ENCODE data around the gene MACO1. TPM values are rescaled to one million over a fixed set of nuclear protein-coding genes. Genes with fewer than 3 reads are reported as not detected.

The MACO1 gene
- total RNA-seq, 1 experiment from 2014 or later, result 9.8 TPM

DNA sequence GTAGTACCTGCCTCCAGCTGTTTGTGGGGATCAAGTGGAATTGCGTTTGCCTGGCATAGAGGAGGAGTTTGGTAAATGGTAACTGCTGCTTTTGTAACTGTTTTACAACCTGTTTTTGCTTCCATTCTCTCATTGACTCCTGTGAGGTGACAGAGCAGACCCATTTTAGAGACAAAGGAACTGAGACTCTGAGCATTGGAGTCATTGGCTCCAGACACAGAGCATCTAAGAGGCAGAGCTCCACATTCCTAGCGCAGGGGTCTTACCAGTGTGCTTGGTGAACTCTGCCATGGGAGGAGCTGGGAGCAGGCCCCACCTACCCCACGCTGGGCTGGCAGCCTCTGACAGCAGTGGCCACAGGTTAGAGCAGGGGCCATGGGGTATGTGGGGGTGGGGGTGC is 115.1 kb downstream of the MACO1 start:
- Histone ChIP-seq H3K4me3 (replicated peaks in 1 of 2; ENCODE audit: low read depth in 1 of 2, low read length in 2 of 2) (no peak overlapping the region), H3K4me1 (ENCODE audit: control insufficient read depth in 1 of 2, insufficient read depth in 2 of 2, low read length in 2 of 2) (peaks cover 41 to 57% of the 10 kb centered on the region in 2 experiments), H3K9me3 (ENCODE audit: control insufficient read depth in 1 of 2, insufficient read depth in 1 of 2, low read depth in 1 of 2, low read length in 2 of 2) (no peaks in the 10 kb centered on the region), H4K20me1 (ENCODE audit: insufficient read depth) (no peaks in the 10 kb centered on the region; the same call in 1 of the 2 replicates), H3K36me3 (ENCODE audit: control insufficient read depth in 1 of 2, insufficient read depth in 2 of 2, low read length in 2 of 2) (no peaks in the 10 kb centered on the region), H2AFZ (ENCODE audit: low read depth, low read length, poor library complexity, severe bottlenecking) (no peak overlapping the region), H3K4me2 (ENCODE audit: low read length) (no peak overlapping the region), H3K27me3 (ENCODE audit: insufficient read depth, low read length) (no peaks in the 10 kb centered on the region), H3K9ac (ENCODE audit: low read length) (no peak overlapping the region), H3K27ac (ENCODE audit: low read depth, low read length) (no peak overlapping the region), H3K9me2 (ENCODE audit: insufficient read depth) (no peaks in the 10 kb centered on the region), H3K79me2 (ENCODE audit: insufficient read depth, low read length) (peaks cover 37% of the 10 kb centered on the region)
- RAD21 ChIA-PET (ENCODE audit: low non-redundant PET in 1 of 2, low total read pairs in 2 of 2, uncharacterized antibody in 2 of 2, unreplicated experiment in 2 of 2), result no interaction called here
- DNase-seq (ENCODE audit: low read depth, low spot score), result no peak
- no TSS peak for BruUV-seq (replicated peaks)
- POLR2A ChIA-PET, result no interaction called here
- no peak for TF ChIP-seq FOSL1 (IDR thresholded peaks at IDR 0.05; ENCODE audit: low read depth)
- ATAC-seq, result no peak
- intact Hi-C loops (cut with micrococcal nuclease), result loop anchor here (10.0 kb wide), 1 partner anchor 449 kb away; the partner anchor contains the start of gene PAFAH2
- CTCF ChIA-PET, result no interaction called here

DNA sequence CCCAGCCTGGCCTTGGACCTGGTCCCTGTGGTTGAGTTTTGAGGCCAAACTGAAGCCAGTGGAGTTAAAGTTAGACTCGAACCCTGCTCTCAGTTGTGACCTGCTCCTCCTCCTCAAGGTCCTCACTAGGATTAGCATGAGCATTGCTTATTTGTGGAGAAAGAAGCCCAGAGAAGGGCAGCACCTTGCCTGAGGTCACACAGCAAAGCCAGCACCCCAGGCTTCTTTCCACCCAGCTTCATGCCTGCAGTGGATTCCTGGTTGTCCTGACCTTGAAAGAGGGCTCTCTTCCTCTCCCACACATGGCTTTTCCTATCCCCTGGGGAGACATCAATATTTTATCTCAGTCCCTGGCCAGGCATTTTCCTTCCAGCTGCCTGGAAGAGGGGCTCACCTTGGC is 115.5 kb downstream of the MACO1 start:
- ATAC-seq (no peak), DNase-seq (ENCODE audit: low read depth, low spot score) (no peak)
- Histone ChIP-seq H2AFZ (ENCODE audit: low read depth, low read length, poor library complexity, severe bottlenecking) (no peak overlapping the region), H3K4me2 (ENCODE audit: low read length) (no peak overlapping the region), H3K4me1 (ENCODE audit: control insufficient read depth in 1 of 2, insufficient read depth in 2 of 2, low read length in 2 of 2) (peaks cover 41 to 59% of the 10 kb centered on the region in 2 experiments), H3K36me3 (ENCODE audit: control insufficient read depth in 1 of 2, insufficient read depth in 2 of 2, low read length in 2 of 2) (no peaks in the 10 kb centered on the region), H4K20me1 (ENCODE audit: insufficient read depth) (no peaks in the 10 kb centered on the region; the same call in 1 of the 2 replicates), H3K9me3 (ENCODE audit: control insufficient read depth in 1 of 2, insufficient read depth in 1 of 2, low read depth in 1 of 2, low read length in 2 of 2) (no peaks in the 10 kb centered on the region), H3K9me2 (ENCODE audit: insufficient read depth) (no peaks in the 10 kb centered on the region), H3K27me3 (ENCODE audit: insufficient read depth, low read length) (no peaks in the 10 kb centered on the region), H3K4me3 (replicated peaks in 1 of 2; ENCODE audit: low read depth in 1 of 2, low read length in 2 of 2) (no peak overlapping the region), H3K79me2 (ENCODE audit: insufficient read depth, low read length) (peaks cover 40% of the 10 kb centered on the region), H3K27ac (ENCODE audit: low read depth, low read length) (no peak overlapping the region), H3K9ac (ENCODE audit: low read length) (no peak overlapping the region)
- POLR2A ChIA-PET, result no interaction called here
- BruUV-seq (replicated peaks), result no TSS peak
- RAD21 ChIA-PET (ENCODE audit: low non-redundant PET in 1 of 2, low total read pairs in 2 of 2, uncharacterized antibody in 2 of 2, unreplicated experiment in 2 of 2), result no interaction called here
- CTCF ChIA-PET, result no interaction called here
- intact Hi-C loops (cut with micrococcal nuclease), result loop anchor here (10.0 kb wide), 1 partner anchor 449 kb away; the partner anchor contains the start of gene PAFAH2
- TF ChIP-seq, protein P1, sequence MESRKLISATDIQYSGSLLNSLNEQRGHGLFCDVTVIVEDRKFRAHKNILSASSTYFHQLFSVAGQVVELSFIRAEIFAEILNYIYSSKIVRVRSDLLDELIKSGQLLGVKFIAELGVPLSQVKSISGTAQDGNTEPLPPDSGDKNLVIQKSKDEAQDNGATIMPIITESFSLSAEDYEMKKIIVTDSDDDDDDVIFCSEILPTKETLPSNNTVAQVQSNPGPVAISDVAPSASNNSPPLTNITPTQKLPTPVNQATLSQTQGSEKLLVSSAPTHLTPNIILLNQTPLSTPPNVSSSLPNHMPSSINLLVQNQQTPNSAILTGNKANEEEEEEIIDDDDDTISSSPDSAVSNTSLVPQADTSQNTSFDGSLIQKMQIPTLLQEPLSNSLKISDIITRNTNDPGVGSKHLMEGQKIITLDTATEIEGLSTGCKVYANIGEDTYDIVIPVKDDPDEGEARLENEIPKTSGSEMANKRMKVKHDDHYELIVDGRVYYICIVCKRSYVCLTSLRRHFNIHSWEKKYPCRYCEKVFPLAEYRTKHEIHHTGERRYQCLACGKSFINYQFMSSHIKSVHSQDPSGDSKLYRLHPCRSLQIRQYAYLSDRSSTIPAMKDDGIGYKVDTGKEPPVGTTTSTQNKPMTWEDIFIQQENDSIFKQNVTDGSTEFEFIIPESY (IDR thresholded peaks at IDR 0.05; ENCODE audit: extremely low read depth, insufficient replicate concordance, low read length), result no peak
- TF ChIP-seq SP1 (IDR thresholded peaks at IDR 0.05; ENCODE audit: low read depth), result no peak
